Sigmoid colon (tissue), 7 donors: ENCODE data around the gene ARHGAP42. TPM values are rescaled to one million over a fixed set of nuclear protein-coding genes. Genes with fewer than 3 reads are reported as not detected.

Experiments used
- DNase-seq: peaks from one replicate; pipeline ENCODE4 v3.0.0-alpha.2; 2019
- H3K27ac ChIP-seq, 4 donors: fragments of 200-600 bp; sonication (generic); one replicate each; pipeline ENCODE4 v1.5.1; 2016 to 2019; ENCODE audit warnings: mild to moderate bottlenecking in 1 of 4
- H3K27me3 ChIP-seq, 3 donors: fragments of 200-600 bp; sonication (generic); one replicate each; pipeline ENCODE4 v1.5.1; 2019; ENCODE audit warnings: mild to moderate bottlenecking in 1 of 3
- H3K36me3 ChIP-seq, 4 donors: fragments of 200-600 bp; sonication (generic); one replicate each; pipeline ENCODE4 v1.5.1; 2016 to 2019
- H3K4me1 ChIP-seq, 4 donors: fragments of 200-600 bp; sonication (generic); one replicate each; pipeline ENCODE4 v1.5.1; 2017 to 2019
- H3K4me3 ChIP-seq, 4 donors: fragments of 200-600 bp; sonication (generic); one replicate each; pipeline ENCODE4 v1.5.1; 2017 to 2019; ENCODE audit warnings: mild to moderate bottlenecking in 2 of 4, moderate library complexity in 1 of 4
- H3K9me3 ChIP-seq, 4 donors: fragments of 200-600 bp in 3 of 4; sonication (generic) in 3 of 4; one replicate each; pipeline versions ENCODE4 v1.5.1 to v1.6.1; 2013 to 2019
- CTCF ChIP-seq, 4 experiments: fragments of 450-650 bp in 3 of 4; fragments of 200-600 bp in 1 of 4; IDR thresholded peaks; one replicate each; pipeline ENCODE4 v1.5.1; 2016 to 2019; ENCODE audit warnings: antibody characterized with exemption in 4 of 4, mild to moderate bottlenecking in 3 of 4, moderate library complexity in 2 of 4
- EP300 ChIP-seq, 4 donors: sonication (generic); formaldehyde crosslinking; IDR thresholded peaks; one replicate each; pipeline ENCODE4 v1.6.1; 2017; ENCODE audit warnings: antibody characterized with exemption in 4 of 4
- POLR2A ChIP-seq, 2 donors: fragments of 450-650 bp; IDR thresholded peaks; one replicate each; pipeline ENCODE4 v1.6.1; 2016; ENCODE audit warnings: antibody characterized with exemption in 2 of 2, mild to moderate bottlenecking in 2 of 2, moderate library complexity in 2 of 2
- POLR2AphosphoS5 ChIP-seq, 4 donors: sonication (generic); formaldehyde crosslinking; IDR thresholded peaks; one replicate each; pipeline ENCODE4 v1.6.1; 2017; ENCODE audit warnings: antibody characterized with exemption in 4 of 4
- WGBS, 2 donors: extraction: QIAGEN DNeasy Blood & Tissue Kit; methylation state at CpG; one replicate each; pipeline ENCODE4 v1.1.7; 2013; 5-methylcytosine and 5-hydroxymethylcytosine counted together
- intact Hi-C: fragments of 100-400 bp; cut with DNase I; formaldehyde crosslinking; loops from one replicate; pipeline ENCODE4 v1.15.1; 2023
- polyA plus RNA-seq, 3 donors: library from polyadenylated mRNA; stranded (reverse); fragments of 200-250 nt; gene quantifications; one replicate each; pipeline ENCODE4 v1.2.3, GENCODE V29; 2013
- total RNA-seq, 4 donors: library from RNA; depleted of rRNA; stranded (reverse); fragments of >200 nt; gene quantifications; one replicate each; pipeline ENCODE4 v1.1.0, GENCODE V29; 2016
- donor health status: healthy with polysubstance abuse.
- donor health status: Bipolar disorder and iron deficiency.
- donor health status: healthy.

ARHGAP42 gene
- total and polyA plus RNA-seq, 7 donors, result 4.2 to 16.9 (median 6.4) TPM

GRCh38 chr11:100918551-100919500 is 231.7 kb downstream of the ARHGAP42 start:
- intact Hi-C loops, result no loop called here
- no peak for TF ChIP-seq POLR2AphosphoS5 (IDR thresholded peaks at IDR 0.05)
- Histone ChIP-seq H3K4me3 (no peak overlapping the region), H3K27me3 (no peaks in the 10 kb centered on the region), H3K4me1 (peaks cover 0 to 8% (median 2%) of the 10 kb centered on the region in 4 donors), H3K36me3 (no peaks in the 10 kb centered on the region), H3K9me3 (no peaks in the 10 kb centered on the region), H3K27ac (no peak overlapping the region)
- no peak for DNase-seq
- WGBS, 2 donors, result 40 to 67% methylated on average over 6 of the region's 6 CpGs

GRCh38 chr11:100920593-100920992 is 233.5 kb downstream of the ARHGAP42 start:
- intact Hi-C loops, result no loop called here
- peaks cover 0 to 8% (median 2%) of the 10 kb centered on the region in 4 donors for H3K4me1 ChIP-seq
- H3K27ac ChIP-seq, result no peak overlapping the region
- no peak overlapping the region for H3K4me3 ChIP-seq
- H3K27me3 ChIP-seq, result no peaks in the 10 kb centered on the region
- DNase-seq, result no peak
- H3K9me3 ChIP-seq, result no peaks in the 10 kb centered on the region
- TF ChIP-seq CTCF (IDR thresholded peaks at IDR 0.05), result no peak
- no peak for TF ChIP-seq POLR2AphosphoS5 (IDR thresholded peaks at IDR 0.05)
- TF ChIP-seq EP300 (IDR thresholded peaks at IDR 0.05), result no peak
- TF ChIP-seq POLR2A (IDR thresholded peaks at IDR 0.05), result no peak
- no peaks in the 10 kb centered on the region for H3K36me3 ChIP-seq

GRCh38 chr11:100922121-100922520 is 235.0 kb downstream of the ARHGAP42 start:
- WGBS, 2 donors, result 72 to 80% methylated on average over 5 of the region's 5 CpGs
- intact Hi-C loops, result no loop called here
- TF ChIP-seq POLR2AphosphoS5 (IDR thresholded peaks at IDR 0.05) (no peak), POLR2A (IDR thresholded peaks at IDR 0.05) (no peak), EP300 (IDR thresholded peaks at IDR 0.05) (no peak)

GRCh38 chr11:100923555-100923954 is 236.5 kb downstream of the ARHGAP42 start:
- intact Hi-C loops, result no loop called here
- no peak overlapping the region for H3K27ac ChIP-seq
- WGBS, 2 donors, result 56 to 61% methylated on average over 2 of the region's 2 CpGs

More at GRCh38 chr11:100922121-100922520, 235.0 kb downstream of the ARHGAP42 start:
- peaks cover 0 to 8% (median 2%) of the 10 kb centered on the region in 4 donors for H3K4me1 ChIP-seq
- H3K4me3 ChIP-seq, result no peak overlapping the region
- H3K27ac ChIP-seq, result no peak overlapping the region
- DNase-seq, result no peak
- no peaks in the 10 kb centered on the region for H3K27me3 ChIP-seq
- H3K36me3 ChIP-seq, result no peaks in the 10 kb centered on the region
- H3K9me3 ChIP-seq, result no peaks in the 10 kb centered on the region

GRCh38 chr11:100925935-100926334 is 238.8 kb downstream of the ARHGAP42 start:
- H3K27ac ChIP-seq, result no peak overlapping the region
- H3K4me1 ChIP-seq, result peaks cover 0 to 11% (median 0%) of the 10 kb centered on the region in 4 donors
- H3K4me3 ChIP-seq, result no peak overlapping the region
- no peak for DNase-seq
- H3K36me3 ChIP-seq, result no peaks in the 10 kb centered on the region
- H3K27me3 ChIP-seq, result no peaks in the 10 kb centered on the region
- H3K9me3 ChIP-seq, result no peaks in the 10 kb centered on the region
- intact Hi-C loops, result no loop called here
- 71 to 73% methylated on average over 3 of the region's 3 CpGs for WGBS, 2 donors
- TF ChIP-seq POLR2A (IDR thresholded peaks at IDR 0.05) (no peak), CTCF (IDR thresholded peaks at IDR 0.05) (no peak), POLR2AphosphoS5 (IDR thresholded peaks at IDR 0.05) (no peak), EP300 (IDR thresholded peaks at IDR 0.05) (no peak)

More at GRCh38 chr11:100923555-100923954, 236.5 kb downstream of the ARHGAP42 start:
- Histone ChIP-seq H3K4me3 (no peak overlapping the region), H3K9me3 (no peaks in the 10 kb centered on the region), H3K4me1 (peaks cover 0 to 11% (median 4%) of the 10 kb centered on the region in 4 donors), H3K27me3 (no peaks in the 10 kb centered on the region), H3K36me3 (no peaks in the 10 kb centered on the region)
- TF ChIP-seq CTCF (IDR thresholded peaks at IDR 0.05) (no peak), EP300 (IDR thresholded peaks at IDR 0.05) (no peak)
- DNase-seq, result no peak
